ENCODE measurements around the gene PCDHA10. TPM values are rescaled to one million over a fixed set of nuclear protein-coding genes. Genes with fewer than 3 reads are reported as not detected.
A peak's percentile ranks its signal among the peaks of the same experiment; 100 is the strongest.

Gene PCDHA10
- total RNA-seq, 1 donor from 2014 or later = 9.9 TPM

DNA sequence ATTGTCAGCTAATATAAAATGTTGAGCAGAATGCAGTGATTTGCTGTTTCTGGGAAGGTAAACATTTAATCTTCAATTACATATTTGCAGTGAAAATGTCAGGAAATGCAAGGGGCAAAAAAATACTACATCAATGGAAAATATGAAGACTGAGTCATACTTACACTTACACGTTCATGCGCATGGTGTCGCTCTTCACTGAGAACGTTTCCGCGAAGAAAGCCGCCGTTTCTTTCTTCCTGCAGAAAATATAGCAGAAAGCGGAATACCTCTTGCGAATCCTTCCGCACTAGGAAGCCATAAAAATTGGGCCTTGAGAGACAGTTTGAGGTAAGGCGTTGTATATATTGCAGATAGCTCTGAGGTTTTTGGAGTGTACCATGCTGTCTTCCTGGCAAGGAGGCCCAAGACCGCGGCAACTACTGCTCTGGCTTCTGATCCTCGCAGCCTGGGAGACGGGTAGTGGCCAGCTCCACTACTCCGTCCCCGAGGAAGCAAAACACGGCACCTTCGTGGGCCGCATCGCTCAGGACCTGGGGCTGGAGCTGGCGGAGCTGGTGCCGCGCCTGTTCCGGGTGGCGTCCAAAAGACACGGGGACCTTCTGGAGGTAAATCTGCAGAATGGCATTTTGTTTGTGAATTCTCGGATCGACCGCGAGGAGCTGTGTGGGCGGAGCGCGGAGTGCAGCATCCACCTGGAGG, 26.3 kb downstream of the PCDHA10 start, which contains the start of gene PCDHA13:
Gene PCDHA13, plus strand, starts transcription at position 236 of the 702 bp plus-strand sequence. Its CDS starts 145 bp downstream, at position 381.
- no peaks in the 10 kb centered on the region for H3K27me3 Mint-ChIP-seq
- no peak within 1 kb of the TSS for H3K4me3 Mint-ChIP-seq
- no peak for DNase-seq (ENCODE audit: extremely low spot score, unreplicated experiment)
- H3K36me3 Mint-ChIP-seq = peaks cover 42% of the 10 kb centered on the region
- TF ChIP-seq, protein P1, sequence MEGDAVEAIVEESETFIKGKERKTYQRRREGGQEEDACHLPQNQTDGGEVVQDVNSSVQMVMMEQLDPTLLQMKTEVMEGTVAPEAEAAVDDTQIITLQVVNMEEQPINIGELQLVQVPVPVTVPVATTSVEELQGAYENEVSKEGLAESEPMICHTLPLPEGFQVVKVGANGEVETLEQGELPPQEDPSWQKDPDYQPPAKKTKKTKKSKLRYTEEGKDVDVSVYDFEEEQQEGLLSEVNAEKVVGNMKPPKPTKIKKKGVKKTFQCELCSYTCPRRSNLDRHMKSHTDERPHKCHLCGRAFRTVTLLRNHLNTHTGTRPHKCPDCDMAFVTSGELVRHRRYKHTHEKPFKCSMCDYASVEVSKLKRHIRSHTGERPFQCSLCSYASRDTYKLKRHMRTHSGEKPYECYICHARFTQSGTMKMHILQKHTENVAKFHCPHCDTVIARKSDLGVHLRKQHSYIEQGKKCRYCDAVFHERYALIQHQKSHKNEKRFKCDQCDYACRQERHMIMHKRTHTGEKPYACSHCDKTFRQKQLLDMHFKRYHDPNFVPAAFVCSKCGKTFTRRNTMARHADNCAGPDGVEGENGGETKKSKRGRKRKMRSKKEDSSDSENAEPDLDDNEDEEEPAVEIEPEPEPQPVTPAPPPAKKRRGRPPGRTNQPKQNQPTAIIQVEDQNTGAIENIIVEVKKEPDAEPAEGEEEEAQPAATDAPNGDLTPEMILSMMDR (conservative IDR thresholded peaks at IDR 0.05) = no peak
- H3K4me1 Mint-ChIP-seq (ENCODE audit: unreplicated experiment) = no peaks in the 10 kb centered on the region
- H3K9me3 Mint-ChIP-seq = peaks cover 30% of the 10 kb centered on the region
- H3K27ac Mint-ChIP-seq = peak within 1 kb of the TSS; percentile 6

DNA sequence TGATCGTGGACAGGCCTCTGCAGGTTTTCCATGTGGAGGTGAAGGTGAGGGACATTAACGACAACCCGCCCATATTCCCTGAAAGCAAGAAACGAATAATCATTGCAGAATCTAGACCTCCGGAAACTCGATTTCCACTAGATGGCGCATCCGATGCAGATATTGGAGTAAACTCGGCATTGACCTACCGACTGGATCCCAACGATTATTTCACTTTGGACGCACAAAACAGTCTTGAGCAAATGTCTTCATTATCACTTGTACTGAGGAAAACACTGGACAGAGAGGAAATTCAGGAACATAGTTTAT, 26.8 kb downstream of the PCDHA10 start:
- Mint-ChIP-seq H3K9me3 (peaks cover 33% of the 10 kb centered on the region), H3K4me3 (no peak overlapping the region)
- TF ChIP-seq, protein P1 (conservative IDR thresholded peaks at IDR 0.05) = no peak

DNA sequence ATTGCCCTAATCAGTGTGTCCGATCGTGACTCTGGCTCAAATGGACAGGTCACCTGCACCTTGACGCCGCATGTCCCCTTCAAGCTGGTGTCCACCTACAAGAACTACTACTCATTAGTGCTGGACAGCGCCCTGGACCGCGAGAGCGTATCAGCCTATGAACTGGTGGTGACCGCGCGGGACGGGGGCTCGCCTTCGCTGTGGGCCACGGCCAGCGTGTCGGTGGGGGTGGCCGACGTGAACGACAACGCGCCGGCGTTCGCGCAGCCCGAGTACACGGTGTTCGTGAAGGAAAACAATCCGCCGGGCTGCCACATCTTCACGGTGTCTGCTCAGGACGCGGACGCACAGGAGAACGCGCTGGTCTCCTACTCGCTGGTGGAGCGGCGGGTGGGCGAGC, 27.7 kb downstream of the PCDHA10 start:
- Mint-ChIP-seq H3K27me3 (no peaks in the 10 kb centered on the region), H3K4me3 (no peak overlapping the region), H3K27ac (no peak overlapping the region), H3K36me3 (peaks cover 47% of the 10 kb centered on the region), H3K4me1 (ENCODE audit: unreplicated experiment) (no peaks in the 10 kb centered on the region), H3K9me3 (peaks cover 34% of the 10 kb centered on the region)
- no peak for DNase-seq (ENCODE audit: extremely low spot score, unreplicated experiment)
- TF ChIP-seq, protein P1 (conservative IDR thresholded peaks at IDR 0.05) = no peak

More for the DNA sequence above, 26.8 kb downstream of the PCDHA10 start:
- peak overlapping the region; percentile 6 for H3K27ac Mint-ChIP-seq
- no peaks in the 10 kb centered on the region for H3K27me3 Mint-ChIP-seq
- DNase-seq (ENCODE audit: extremely low spot score, unreplicated experiment) = no peak
- peaks cover 46% of the 10 kb centered on the region for H3K36me3 Mint-ChIP-seq
- H3K4me1 Mint-ChIP-seq (ENCODE audit: unreplicated experiment) = no peaks in the 10 kb centered on the region

DNA sequence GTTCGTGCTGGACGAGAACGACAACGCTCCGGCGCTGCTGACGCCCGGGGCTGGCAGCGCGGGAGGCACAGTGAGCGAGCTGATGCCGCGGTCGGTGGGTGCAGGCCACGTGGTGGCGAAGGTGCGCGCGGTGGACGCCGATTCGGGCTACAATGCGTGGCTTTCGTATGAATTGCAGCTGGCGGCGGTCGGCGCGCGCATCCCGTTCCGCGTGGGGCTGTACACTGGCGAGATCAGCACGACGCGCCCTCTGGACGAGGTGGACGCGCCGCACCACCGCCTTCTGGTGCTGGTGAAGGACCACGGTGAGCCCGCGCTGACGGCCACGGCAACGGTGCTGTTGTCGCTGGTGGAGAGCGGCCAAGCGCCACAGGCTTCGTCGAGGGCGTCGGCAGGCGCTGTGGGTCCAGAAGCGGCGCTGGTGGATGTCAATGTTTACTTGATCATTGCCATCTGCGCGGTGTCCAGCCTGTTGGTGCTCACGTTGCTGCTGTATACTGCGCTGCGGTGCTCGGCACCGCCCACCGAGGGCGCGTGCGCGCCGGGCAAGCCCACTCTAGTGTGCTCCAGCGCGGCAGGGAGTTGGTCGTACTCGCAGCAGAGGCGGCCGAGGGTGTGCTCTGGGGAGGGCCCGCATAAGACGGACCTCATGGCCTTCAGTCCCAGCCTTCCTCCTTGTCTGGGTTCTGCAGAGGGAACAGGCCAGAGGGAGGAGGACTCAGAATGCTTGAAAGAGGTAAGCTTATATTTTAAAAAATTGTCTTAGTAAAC, 28.4 kb downstream of the PCDHA10 start:
- no peak overlapping the region for H3K27ac Mint-ChIP-seq
- no peaks in the 10 kb centered on the region for H3K4me1 Mint-ChIP-seq (ENCODE audit: unreplicated experiment)
- H3K9me3 Mint-ChIP-seq = peaks cover 29% of the 10 kb centered on the region
- H3K27me3 Mint-ChIP-seq = no peaks in the 10 kb centered on the region
- no peak for DNase-seq (ENCODE audit: extremely low spot score, unreplicated experiment)
- no peak overlapping the region for H3K4me3 Mint-ChIP-seq
- TF ChIP-seq, protein P1 (conservative IDR thresholded peaks at IDR 0.05) = no peak
- peaks cover 42% of the 10 kb centered on the region for H3K36me3 Mint-ChIP-seq

DNA sequence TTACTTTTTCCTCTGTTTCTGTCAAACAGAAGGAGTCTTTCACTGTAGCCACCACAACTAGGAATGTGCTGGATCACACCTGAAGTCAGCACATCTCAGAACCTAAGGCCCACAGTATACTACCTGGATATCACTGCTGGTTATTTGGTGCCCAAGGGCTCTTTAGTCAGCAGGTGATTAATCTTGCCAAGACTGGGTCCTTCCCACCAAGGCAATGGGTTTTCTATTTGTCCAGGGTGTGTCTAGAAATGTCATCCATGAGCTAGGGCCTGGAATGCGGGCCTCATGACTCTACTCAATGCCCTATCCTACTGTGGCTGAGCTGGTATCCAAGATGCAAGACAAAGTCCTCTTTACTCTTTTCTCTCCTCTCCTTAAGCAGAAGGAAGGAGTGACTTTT, 60.6 kb downstream of the PCDHA10 start:
- H3K9me3 Mint-ChIP-seq = peaks cover 6% of the 10 kb centered on the region
- no peaks in the 10 kb centered on the region for H3K27me3 Mint-ChIP-seq
- H3K4me3 Mint-ChIP-seq = no peak overlapping the region
- no peak for DNase-seq (ENCODE audit: extremely low spot score, unreplicated experiment)
- H3K36me3 Mint-ChIP-seq = peaks cover 6% of the 10 kb centered on the region
- H3K27ac Mint-ChIP-seq = no peak overlapping the region
- TF ChIP-seq, protein P1 (conservative IDR thresholded peaks at IDR 0.05) = no peak
- no peaks in the 10 kb centered on the region for H3K4me1 Mint-ChIP-seq (ENCODE audit: unreplicated experiment)

Other genes with a start within 250 kb of the PCDHA10 start
- 0.17 TPM in 1 of 2 replicates, not detected in the other for gene CD14, start 222.7 kb upstream of the PCDHA10 start, total RNA-seq (ENCODE audit: low replicate concordance)
- gene TMCO6, start 216.4 kb upstream of the PCDHA10 start, total RNA-seq (ENCODE audit: low replicate concordance) = 26.2 and 29.4 TPM in 2 replicates
- gene NDUFA2, start 208.3 kb upstream of the PCDHA10 start, total RNA-seq (ENCODE audit: low replicate concordance) = 65.0 and 66.4 TPM in 2 replicates
- 81.9 and 100 TPM in 2 replicates for gene IK, start 208.1 kb upstream of the PCDHA10 start, total RNA-seq (ENCODE audit: low replicate concordance)
- gene WDR55, start 191.0 kb upstream of the PCDHA10 start, total RNA-seq (ENCODE audit: low replicate concordance) = 29.4 and 32.4 TPM in 2 replicates
- gene DND1, start 182.3 kb upstream of the PCDHA10 start, total RNA-seq (ENCODE audit: low replicate concordance) = 1.6 and 2.6 TPM in 2 replicates
- 55.3 and 67.7 TPM in 2 replicates for gene HARS1, start 164.5 kb upstream of the PCDHA10 start, total RNA-seq (ENCODE audit: low replicate concordance)
- gene HARS2, start 164.4 kb upstream of the PCDHA10 start, total RNA-seq (ENCODE audit: low replicate concordance) = 35.3 and 39.3 TPM in 2 replicates
- 57.4 and 59.0 TPM in 2 replicates for gene ZMAT2, start 155.4 kb upstream of the PCDHA10 start, total RNA-seq (ENCODE audit: low replicate concordance)
- gene PCDHA1, start 69.8 kb upstream of the PCDHA10 start, total RNA-seq (ENCODE audit: low replicate concordance) = 0.45 TPM in 1 of 2 replicates, not detected in the other
- 1.0 and 3.3 TPM in 2 replicates for gene PCDHA2, start 61.0 kb upstream of the PCDHA10 start, total RNA-seq (ENCODE audit: low replicate concordance)
- gene PCDHA3, start 54.8 kb upstream of the PCDHA10 start, total RNA-seq (ENCODE audit: low replicate concordance) = 0.24 and 2.6 TPM in 2 replicates
- gene PCDHA4, start 48.8 kb upstream of the PCDHA10 start, total RNA-seq (ENCODE audit: low replicate concordance) = 10.7 and 17.7 TPM in 2 replicates
- gene PCDHA5, start 34.3 kb upstream of the PCDHA10 start, total RNA-seq (ENCODE audit: low replicate concordance) = 0.97 and 2.1 TPM in 2 replicates
- gene PCDHA6, start 27.9 kb upstream of the PCDHA10 start, total RNA-seq (ENCODE audit: low replicate concordance) = 9.3 and 9.6 TPM in 2 replicates
- gene PCDHA7, start 21.6 kb upstream of the PCDHA10 start, total RNA-seq (ENCODE audit: low replicate concordance) = 2.5 and 6.9 TPM in 2 replicates
- 2.9 TPM in 2 replicates for gene PCDHA8, start 14.7 kb upstream of the PCDHA10 start, total RNA-seq (ENCODE audit: low replicate concordance)
- gene PCDHA9, start 7.5 kb upstream of the PCDHA10 start, total RNA-seq (ENCODE audit: low replicate concordance) = 1.5 and 2.5 TPM in 2 replicates
- 5.2 and 8.1 TPM in 2 replicates for gene PCDHA11, start 13.1 kb downstream of the PCDHA10 start, total RNA-seq (ENCODE audit: low replicate concordance)
- gene PCDHA12, start 19.4 kb downstream of the PCDHA10 start, total RNA-seq (ENCODE audit: low replicate concordance) = 10.2 and 27.3 TPM in 2 replicates
- 2.6 and 5.1 TPM in 2 replicates for gene PCDHA13, start 26.2 kb downstream of the PCDHA10 start, total RNA-seq (ENCODE audit: low replicate concordance)
- 6.7 and 9.2 TPM in 2 replicates for gene PCDHAC1, start 70.4 kb downstream of the PCDHA10 start, total RNA-seq (ENCODE audit: low replicate concordance)
- 2.7 and 3.5 TPM in 2 replicates for gene PCDHAC2, start 110.6 kb downstream of the PCDHA10 start, total RNA-seq (ENCODE audit: low replicate concordance)
- gene PCDHB1, start 195.5 kb downstream of the PCDHA10 start, total RNA-seq (ENCODE audit: low replicate concordance) = 0.05 and 0.24 TPM in 2 replicates
- 33.7 and 36.3 TPM in 2 replicates for gene PCDHB2, start 238.7 kb downstream of the PCDHA10 start, total RNA-seq (ENCODE audit: low replicate concordance)
- gene PCDHB3, start 244.6 kb downstream of the PCDHA10 start, total RNA-seq (ENCODE audit: low replicate concordance) = 3.9 and 5.4 TPM in 2 replicates

Data from type B pancreatic cell (in vitro differentiated cells).